Lower leg skin (tissue), 4 donors: ENCODE data around the gene ZDHHC14. TPM values are rescaled to one million over a fixed set of nuclear protein-coding genes. Genes with fewer than 3 reads are reported as not detected.

Source experiments
- DNase-seq, 2 donors: peaks; one replicate each; pipeline ENCODE4 v3.0.0-alpha.2; 2019; ENCODE audit warnings: low spot score in 2 of 2
- H3K4me3 ChIP-seq: fragments of 200-600 bp; sonication (generic); 2 replicates; pipeline ENCODE4 v1.5.1; 2017; ENCODE audit warnings: mild to moderate bottlenecking, low read depth; ENCODE audit not compliant: poor library complexity, severe bottlenecking
- POLR2A ChIP-seq, 2 donors: fragments of 450-650 bp; IDR thresholded peaks; one replicate each; pipeline ENCODE4 v1.6.1; 2016 to 2017; ENCODE audit warnings: antibody characterized with exemption in 2 of 2, mild to moderate bottlenecking in 1 of 2, moderate library complexity in 1 of 2
- whole genome bisulfite sequencing, 2 donors: methylation state at CpG; one replicate each; pipeline ENCODE4 v1.1.5; 2018; 5-methylcytosine and 5-hydroxymethylcytosine counted together
- intact Hi-C: fragments of 100-400 bp; cut with DNase I; formaldehyde crosslinking; loops from one replicate; pipeline ENCODE4 v1.15.0; 2023; ENCODE audit warnings: low total_unique reads
- total RNA-seq, 4 donors: library from RNA; depleted of rRNA; stranded (reverse); fragments of >200 nt; gene quantifications; one replicate each; pipeline ENCODE4 v1.1.0, GENCODE V29; 2016
- TF ChIP-seq, protein P1 (sequence below), 3 donors: fragments of 450-650 bp; IDR thresholded peaks; one replicate each; pipeline ENCODE4 v1.5.1; 2016; ENCODE audit warnings: antibody characterized with exemption in 3 of 3, mild to moderate bottlenecking in 3 of 3, moderate library complexity in 2 of 3

ZDHHC14 gene
- total RNA-seq, 4 donors from 2014 or later, result 4.5 to 8.3 (median 6.1) TPM

- no peak for TF ChIP-seq POLR2A (IDR thresholded peaks at IDR 0.05)
- TF ChIP-seq, protein P1, sequence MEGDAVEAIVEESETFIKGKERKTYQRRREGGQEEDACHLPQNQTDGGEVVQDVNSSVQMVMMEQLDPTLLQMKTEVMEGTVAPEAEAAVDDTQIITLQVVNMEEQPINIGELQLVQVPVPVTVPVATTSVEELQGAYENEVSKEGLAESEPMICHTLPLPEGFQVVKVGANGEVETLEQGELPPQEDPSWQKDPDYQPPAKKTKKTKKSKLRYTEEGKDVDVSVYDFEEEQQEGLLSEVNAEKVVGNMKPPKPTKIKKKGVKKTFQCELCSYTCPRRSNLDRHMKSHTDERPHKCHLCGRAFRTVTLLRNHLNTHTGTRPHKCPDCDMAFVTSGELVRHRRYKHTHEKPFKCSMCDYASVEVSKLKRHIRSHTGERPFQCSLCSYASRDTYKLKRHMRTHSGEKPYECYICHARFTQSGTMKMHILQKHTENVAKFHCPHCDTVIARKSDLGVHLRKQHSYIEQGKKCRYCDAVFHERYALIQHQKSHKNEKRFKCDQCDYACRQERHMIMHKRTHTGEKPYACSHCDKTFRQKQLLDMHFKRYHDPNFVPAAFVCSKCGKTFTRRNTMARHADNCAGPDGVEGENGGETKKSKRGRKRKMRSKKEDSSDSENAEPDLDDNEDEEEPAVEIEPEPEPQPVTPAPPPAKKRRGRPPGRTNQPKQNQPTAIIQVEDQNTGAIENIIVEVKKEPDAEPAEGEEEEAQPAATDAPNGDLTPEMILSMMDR (IDR thresholded peaks at IDR 0.05), result no peak
- no peak overlapping the region for H3K4me3 ChIP-seq
- DNase-seq, result no peak
- WGBS, 2 donors, result 85 to 94% methylated on average over 5 of the region's 5 CpGs
- intact Hi-C loops, result no loop called here
Observed at GRCh38 chr6:157512382-157512682, 131.3 kb downstream of the ZDHHC14 start.

- TF ChIP-seq, protein P1 (IDR thresholded peaks at IDR 0.05), result no peak
- TF ChIP-seq POLR2A (IDR thresholded peaks at IDR 0.05), result no peak
- no peak overlapping the region for H3K4me3 ChIP-seq
- no peak for DNase-seq
- intact Hi-C loops, result no loop called here
- WGBS, 2 donors, result 87% methylated on average over 9 of the region's 9 CpGs
Observed at GRCh38 chr6:157513004-157513603, 132.1 kb downstream of the ZDHHC14 start.

DNA sequence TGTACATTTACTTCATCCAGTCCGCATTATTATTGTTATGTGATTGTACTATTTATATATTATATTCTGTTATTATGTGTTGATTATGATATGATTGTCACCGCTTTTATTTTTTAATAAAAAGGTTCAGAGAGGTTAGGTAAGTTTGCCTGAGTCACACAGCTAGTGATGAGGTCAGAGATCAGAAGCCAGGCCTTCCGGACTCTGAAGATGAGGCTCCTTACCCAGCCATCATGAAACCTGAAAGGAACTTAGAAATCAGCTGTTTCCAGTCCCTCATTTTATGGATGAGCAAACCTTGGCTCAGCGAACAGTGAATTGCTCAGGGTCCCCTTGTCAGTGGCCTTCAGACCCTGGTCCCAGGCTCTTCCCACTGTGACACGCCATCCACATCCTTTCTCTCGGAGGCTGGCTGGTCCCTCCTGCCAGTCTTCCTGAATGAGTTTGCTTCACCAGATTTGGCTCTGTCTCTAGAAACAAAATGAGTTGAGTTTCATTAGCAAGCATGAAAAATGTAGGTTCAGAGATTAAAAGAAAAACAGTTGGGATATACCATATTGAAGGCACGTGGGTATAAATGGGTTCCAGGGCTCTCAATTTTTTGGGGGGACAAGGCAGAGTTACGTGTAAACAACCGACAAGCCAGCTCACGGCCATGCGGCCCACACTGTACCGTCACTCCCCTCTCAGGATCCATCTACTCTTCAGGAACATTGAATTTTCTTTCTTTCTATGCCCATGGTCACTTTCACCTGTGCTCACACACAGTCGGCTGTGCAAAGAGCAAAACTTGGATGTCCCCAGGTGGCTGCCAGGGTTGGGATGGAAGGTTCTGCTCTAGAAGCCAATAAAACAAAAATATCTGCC is 132.9 kb downstream of the ZDHHC14 start:
- no peak for TF ChIP-seq POLR2A (IDR thresholded peaks at IDR 0.05)
- TF ChIP-seq, protein P1 (IDR thresholded peaks at IDR 0.05), result no peak
- WGBS, 2 donors, result 91 to 92% methylated on average over 13 of the region's 13 CpGs
- intact Hi-C loops, result no loop called here
- DNase-seq, result no peak
- H3K4me3 ChIP-seq, result no peak overlapping the region

- intact Hi-C loops, result no loop called here
- H3K4me3 ChIP-seq, result no peak overlapping the region
Observed at GRCh38 chr6:157514659-157515496, 133.9 kb downstream of the ZDHHC14 start.

GRCh38 chr6:157516319-157517026 is 135.5 kb downstream of the ZDHHC14 start:
- TF ChIP-seq POLR2A (IDR thresholded peaks at IDR 0.05), result no peak
- TF ChIP-seq, protein P1 (IDR thresholded peaks at IDR 0.05), result no peak
- no peak overlapping the region for H3K4me3 ChIP-seq
- DNase-seq, result no peak
- intact Hi-C loops, result no loop called here
- WGBS, 2 donors, result 92 to 93% methylated on average over 9 of the region's 9 CpGs

More at GRCh38 chr6:157514659-157515496, 133.9 kb downstream of the ZDHHC14 start:
- 83 to 84% methylated on average over 19 of the region's 19 CpGs for WGBS, 2 donors
- no peak for DNase-seq
- TF ChIP-seq, protein P1 (IDR thresholded peaks at IDR 0.05), result no peak
- no peak for TF ChIP-seq POLR2A (IDR thresholded peaks at IDR 0.05)
